ENCODE data around the gene LCN10. TPM values are rescaled to one million over a fixed set of nuclear protein-coding genes. Genes with fewer than 3 reads are reported as not detected.

The LCN10 gene
- total RNA-seq, 1 experiment from 2014 or later: not detected

GRCh38 chr9:136692185-136693134 lies 50.3 kb downstream of the LCN10 start:
- in situ Hi-C loops (cut with HindIII; ENCODE audit: low pct_unique_long_range_greater_than_20kb, low sequenced_read_pairs): no loop called here
- POLR2A ChIA-PET: no interaction called here

More at GRCh38 chr9:136692185-136693134, 50.3 kb downstream of the LCN10 start:
- H3K4me3 ChIP-seq (ENCODE audit: low read depth in 2 of 2, low read length in 2 of 2): no peak overlapping the region
- no TSS peak for BruUV-seq (replicated peaks)
- intact Hi-C loops (cut with micrococcal nuclease; ENCODE audit: unreplicated experiment): no loop called here
- DNase-seq (ENCODE audit: low read depth, low spot score) (no peak), ATAC-seq (no peak)
- CTCF ChIA-PET: no interaction called here
- H3K27me3 ChIP-seq (ENCODE audit: control insufficient read depth, insufficient read depth, low read length): no peaks in the 10 kb centered on the region
- H3K36me3 ChIP-seq (ENCODE audit: control insufficient read depth, insufficient read depth, low read length): no peaks in the 10 kb centered on the region
- H3K27ac ChIP-seq (ENCODE audit: low read length): peak overlapping the region; percentile 66; the same call in 1 of the 2 replicates
- TF ChIP-seq POLR2AphosphoS5 (IDR thresholded peaks at IDR 0.05; ENCODE audit: low read depth, low read length): no peak
- no peak for TF ChIP-seq SIN3A (IDR thresholded peaks at IDR 0.05; ENCODE audit: borderline replicate concordance, insufficient read depth, low read depth, low read length)
- TF ChIP-seq CTCF (IDR thresholded peaks at IDR 0.05): no peak
- TF ChIP-seq TCF7L2 (IDR thresholded peaks at IDR 0.05; ENCODE audit: low read depth, low read length): no peak
- TF ChIP-seq REST (IDR thresholded peaks at IDR 0.05; ENCODE audit: insufficient read depth in 1 of 2, low read depth in 2 of 2, low read length in 1 of 2): no peak
- H3K4me1 ChIP-seq (ENCODE audit: control insufficient read depth, insufficient read depth, low read length): peaks cover 47% of the 10 kb centered on the region
- H3K9me3 ChIP-seq (ENCODE audit: control insufficient read depth, insufficient read depth, low read depth, low read length): no peaks in the 10 kb centered on the region
